HCT116 (cell line): ENCODE measurements around the gene LMLN. TPM values are rescaled to one million over a fixed set of nuclear protein-coding genes. Genes with fewer than 3 reads are reported as not detected.

ENCODE experiments used
- ATAC-seq: fragments of 200-7000 bp; cut with Tn5 transposase; 2 replicates; pipeline ENCODE4 v1.9.1; 2020; ENCODE audit warnings: mild to moderate bottlenecking, moderate library complexity
- BruUV-seq: library from RNA; stranded (reverse); fragments of 400-500 nt; replicated peaks from 2 replicates; lab custom pipeline; 2021; lab: Mats Ljungman, UMichigan
- CTCF ChIA-PET: fragments of 300-600 bp; sonication (Branson Sonifier 250); formaldehyde crosslinking; loops from one replicate; lab custom pipeline; 2021; ENCODE audit warnings: antibody characterized with exemption; lab: Charles Lee
- POLR2A ChIA-PET: fragments of 300-600, 350-600 bp; sonication (Branson Sonifier 250); formaldehyde crosslinking; loops from one replicate; lab custom pipeline; 2021; ENCODE audit warnings: antibody characterized with exemption; lab: Charles Lee
- RAD21 ChIA-PET, 2 experiments: fragments of 300-600 bp; sonication (Branson Sonifier 250); formaldehyde crosslinking; loops; one replicate each; lab custom pipeline; 2023; ENCODE audit warnings: low total read pairs in 2 of 2; ENCODE audit not compliant: uncharacterized antibody in 2 of 2, unreplicated experiment in 2 of 2, low non-redundant PET in 1 of 2; lab: Charles Lee
- DNase-seq: peaks from one replicate; pipeline ENCODE4 v3.0.0-alpha.2; 2010; ENCODE audit warnings: low read depth, low spot score
- H2AFZ ChIP-seq: fragments of 200-600 bp; shearing (Covaris generic), sonication (generic); 2 replicates; pipeline ENCODE4 v1.6.1; 2017; ENCODE audit warnings: low read depth, mixed run types, mixed read lengths, antibody characterized with exemption, low read length; ENCODE audit not compliant: poor library complexity, severe bottlenecking
- H3K27ac ChIP-seq: 2 replicates; pipeline ENCODE4 v1.5.1; 2012; ENCODE audit warnings: low read depth, low read length
- H3K27me3 ChIP-seq: fragments of 200-600 bp; sonication (generic); 2 replicates; pipeline ENCODE4 v1.6.1; 2016; ENCODE audit warnings: mixed run types, low read length, mixed read lengths; ENCODE audit not compliant: insufficient read depth
- H3K36me3 ChIP-seq, 2 experiments: fragments of 200-500 bp in 1 of 2; fragments of 200-600 bp in 1 of 2; sonication (Bioruptor generic) in 1 of 2; sonication (generic) in 1 of 2; 2 replicates each; pipeline versions ENCODE4 v1.5.1 to v1.6.1; 2014 to 2016; ENCODE audit warnings: low read length in 2 of 2, inconsistent platforms in 1 of 2, mixed read lengths in 1 of 2, mixed run types in 1 of 2; ENCODE audit not compliant: insufficient read depth in 2 of 2, control insufficient read depth in 1 of 2
- H3K4me1 ChIP-seq, 2 experiments: fragments of 200-600 bp in 1 of 2; sonication (generic) in 1 of 2; 2 replicates each; pipeline versions ENCODE4 v1.5.1 to v1.6.1; 2012 to 2017; ENCODE audit warnings: low read length in 2 of 2, inconsistent platforms in 1 of 2, mild to moderate bottlenecking in 1 of 2, mixed read lengths in 1 of 2, mixed run types in 1 of 2, moderate library complexity in 1 of 2; ENCODE audit not compliant: insufficient read depth in 2 of 2, control insufficient read depth in 1 of 2
- H3K4me2 ChIP-seq: fragments of 200-600 bp; sonication (generic); 2 replicates; pipeline ENCODE4 v1.6.1; 2017; ENCODE audit warnings: mixed run types, low read length, mixed read lengths
- H3K4me3 ChIP-seq, 2 experiments: fragments of 200-600 bp in 1 of 2; sonication (generic) in 1 of 2; replicated peaks in 1 of 2; 2 replicates each; pipeline ENCODE4 v1.5.1; 2011 to 2016; ENCODE audit warnings: low read length in 2 of 2, control low read depth in 1 of 2, low read depth in 1 of 2, mild to moderate bottlenecking in 1 of 2, mixed read lengths in 1 of 2, mixed run types in 1 of 2
- H3K79me2 ChIP-seq: fragments of 200-600 bp; sonication (generic); 2 replicates; pipeline ENCODE4 v1.6.1; 2017; ENCODE audit warnings: mild to moderate bottlenecking, mixed run types, low read length, moderate library complexity, mixed read lengths; ENCODE audit not compliant: insufficient read depth
- H3K9ac ChIP-seq: fragments of 200-600 bp; sonication (generic); 2 replicates; pipeline ENCODE4 v1.6.1; 2016; ENCODE audit warnings: low read length, mixed read lengths
- H3K9me2 ChIP-seq: fragments of 200-600 bp; sonication (generic), shearing (Covaris generic); 2 replicates; pipeline ENCODE4 v1.6.1; 2017; ENCODE audit warnings: mixed run types, mild to moderate bottlenecking, moderate library complexity; ENCODE audit not compliant: insufficient read depth
- H3K9me3 ChIP-seq, 2 experiments: fragments of 200-500 bp in 1 of 2; fragments of 200-600 bp in 1 of 2; sonication (Bioruptor generic) in 1 of 2; sonication (generic) in 1 of 2; 2 replicates each; pipeline ENCODE4 v1.6.1; 2014 to 2017; ENCODE audit warnings: low read length in 2 of 2, mixed read lengths in 2 of 2, inconsistent platforms in 1 of 2, low read depth in 1 of 2, mild to moderate bottlenecking in 1 of 2, mixed run types in 1 of 2, moderate library complexity in 1 of 2; ENCODE audit not compliant: control insufficient read depth in 1 of 2, insufficient read depth in 1 of 2
- H4K20me1 ChIP-seq: fragments of 200-600 bp; sonication (generic), shearing (Covaris generic); 2 replicates; pipeline ENCODE4 v1.6.1; 2017; ENCODE audit warnings: mixed run types, mild to moderate bottlenecking, moderate library complexity; ENCODE audit not compliant: insufficient read depth
- ATF3 ChIP-seq: IDR thresholded peaks from 2 replicates; pipeline ENCODE4 v1.6.1; 2012
- EGR1 ChIP-seq: IDR thresholded peaks from 2 replicates; pipeline ENCODE4 v1.6.1; 2012; ENCODE audit warnings: low read depth
- EZH2phosphoT487 ChIP-seq: fragments of 200-600 bp; IDR thresholded peaks from 2 replicates; pipeline ENCODE4 v1.6.1; 2018; ENCODE audit warnings: antibody characterized with exemption, borderline replicate concordance
- FOSL1 ChIP-seq: IDR thresholded peaks from 2 replicates; pipeline ENCODE4 v1.6.1; 2012; ENCODE audit warnings: low read depth
- JUND ChIP-seq: IDR thresholded peaks from 2 replicates; pipeline ENCODE4 v1.6.1; 2012
- MAX ChIP-seq: IDR thresholded peaks from 2 replicates; pipeline ENCODE4 v1.6.1; 2012
- POLR2AphosphoS5 ChIP-seq: IDR thresholded peaks from 2 replicates; pipeline ENCODE4 v1.6.1; 2011; ENCODE audit warnings: mild to moderate bottlenecking, low read depth, low read length, moderate library complexity
- RAD21 ChIP-seq: IDR thresholded peaks from 2 replicates; pipeline ENCODE4 v1.6.1; 2012; ENCODE audit warnings: low read depth, mild to moderate bottlenecking
- SIN3A ChIP-seq: IDR thresholded peaks from 2 replicates; pipeline ENCODE4 v1.6.1; 2012; ENCODE audit warnings: low read depth
- SRF ChIP-seq: IDR thresholded peaks from 2 replicates; pipeline ENCODE4 v1.6.1; 2012; ENCODE audit warnings: low read depth
- TCF7L2 ChIP-seq: IDR thresholded peaks from 2 replicates; pipeline ENCODE4 v1.7.0; 2011; ENCODE audit warnings: borderline replicate concordance, inconsistent platforms; ENCODE audit not compliant: insufficient read depth, insufficient read length; ENCODE audit errors: extremely low read depth
- YY1 ChIP-seq: IDR thresholded peaks from 2 replicates; pipeline ENCODE4 v1.6.1; 2011; ENCODE audit warnings: low read length, low read depth, moderate library complexity, mild to moderate bottlenecking; ENCODE audit not compliant: insufficient replicate concordance; ENCODE audit errors: extremely low read depth
- ZBTB33 ChIP-seq: IDR thresholded peaks from 2 replicates; pipeline ENCODE4 v1.6.1; 2011; ENCODE audit warnings: mild to moderate bottlenecking, low read length, moderate library complexity; ENCODE audit not compliant: insufficient replicate concordance; ENCODE audit errors: extremely low read depth
- ZFX ChIP-seq: fragments of 450-650 bp; IDR thresholded peaks from 2 replicates; pipeline ENCODE4 v1.6.1; 2017
- ZNF274 ChIP-seq: fragments of 200-500 bp; sonication (Bioruptor generic); IDR thresholded peaks from 2 replicates; pipeline ENCODE4 v1.6.1; 2014; ENCODE audit warnings: mild to moderate bottlenecking, low read depth, low read length, inconsistent platforms
- intact Hi-C: fragments of 100-400 bp; cut with micrococcal nuclease; formaldehyde crosslinking; loops from 2 replicates; pipeline ENCODE4 v1.10.0; 2022
- total RNA-seq: library from RNA; stranded (reverse); gene quantifications from one replicate; pipeline ENCODE4 v1.2.1, GENCODE V29; 2021; ENCODE audit not compliant: unreplicated experiment

LMLN gene
- total RNA-seq, 1 experiment from 2014 or later = 7.2 TPM

- Histone ChIP-seq H3K79me2 (no peaks in the 10 kb centered on the region), H3K4me3 (no peak overlapping the region), H3K9ac (no peak overlapping the region), H3K4me2 (no peak overlapping the region), H2AFZ (no peak overlapping the region), H3K27me3 (no peaks in the 10 kb centered on the region), H3K4me1 (peaks cover 5 to 11% of the 10 kb centered on the region in 2 experiments; a peak in 3 of 4 replicates), H3K9me3 (no peaks in the 10 kb centered on the region), H3K27ac (no peak overlapping the region), H3K9me2 (no peaks in the 10 kb centered on the region), H4K20me1 (no peaks in the 10 kb centered on the region), H3K36me3 (no peaks in the 10 kb centered on the region)
- intact Hi-C loops = no loop called here
- POLR2A ChIA-PET = no interaction called here
- ATAC-seq = no peak
- BruUV-seq = no TSS peak
- CTCF ChIA-PET = no interaction called here
- DNase-seq = no peak
- RAD21 ChIA-PET = no interaction called here
- TF ChIP-seq SRF (no peak), ZFX (no peak), ZBTB33 (no peak)
Observed at GRCh38 chr3:198027799-198028390, 67.9 kb downstream of the LMLN start.

GRCh38 chr3:198028718-198029117 lies 68.7 kb downstream of the LMLN start:
- no peak overlapping the region for H3K27ac ChIP-seq
- RAD21 ChIA-PET = no interaction called here
- H3K4me2 ChIP-seq = 0 out of 2 replicates have a peak overlapping the region, but pooled peaks have one; percentile 29
- H3K4me1 ChIP-seq = peaks cover 5 to 11% of the 10 kb centered on the region in 2 experiments; a peak in 3 of 4 replicates
- no peak overlapping the region for H3K9ac ChIP-seq
- no peaks in the 10 kb centered on the region for H3K79me2 ChIP-seq
- CTCF ChIA-PET = no interaction called here
- intact Hi-C loops = no loop called here
- POLR2A ChIA-PET = no interaction called here
- no peaks in the 10 kb centered on the region for H4K20me1 ChIP-seq
- no peaks in the 10 kb centered on the region for H3K9me2 ChIP-seq
- no peaks in the 10 kb centered on the region for H3K36me3 ChIP-seq
- no peaks in the 10 kb centered on the region for H3K9me3 ChIP-seq
- no peak overlapping the region for H3K4me3 ChIP-seq
- BruUV-seq = no TSS peak
- ATAC-seq = no peak
- DNase-seq = no peak
- no peak overlapping the region for H2AFZ ChIP-seq
- no peaks in the 10 kb centered on the region for H3K27me3 ChIP-seq
- TF ChIP-seq ATF3 = no peak
- no peak for TF ChIP-seq RAD21
- no peak for TF ChIP-seq JUND
- no peak for TF ChIP-seq FOSL1
- TF ChIP-seq SRF = no peak
- TF ChIP-seq TCF7L2 = no peak
- TF ChIP-seq ZFX = no peak
- no peak for TF ChIP-seq ZNF274
- TF ChIP-seq POLR2AphosphoS5 = no peak
- TF ChIP-seq EGR1 = no peak
- no peak for TF ChIP-seq MAX
- TF ChIP-seq YY1 = no peak
- TF ChIP-seq SIN3A = no peak
- no peak for TF ChIP-seq ZBTB33
- no peak for TF ChIP-seq EZH2phosphoT487
